Thoracic aorta (tissue), 2 donors: ENCODE measurements around the gene KIAA0232. TPM values are rescaled to one million over a fixed set of nuclear protein-coding genes. Genes with fewer than 3 reads are reported as not detected.

Experiments
- ATAC-seq: fragments of 150-250 bp; one replicate; pipeline ENCODE4 v1.8.0; 2017; ENCODE audit warnings: low read depth; ENCODE audit not compliant: insufficient number of reproducible peaks, low FRiP score
- DNase-seq: peaks from one replicate; pipeline ENCODE4 v3.0.0-alpha.2; 2020; ENCODE audit warnings: low spot score
- H3K27ac ChIP-seq, 2 donors: fragments of 200-600 bp; sonication (generic); 1 replicate in 1 of 2; 2 replicates in 1 of 2; pipeline ENCODE4 v1.5.1; 2016; ENCODE audit warnings: mild to moderate bottlenecking in 2 of 2, moderate library complexity in 2 of 2
- H3K27me3 ChIP-seq: fragments of 200-600 bp; sonication (generic); replicated peaks from 2 replicates; pipeline ENCODE4 v1.6.0; 2016; ENCODE audit warnings: mild to moderate bottlenecking; ENCODE audit not compliant: insufficient read depth
- H3K36me3 ChIP-seq: fragments of 200-600 bp; sonication (generic); one replicate; pipeline ENCODE4 v1.5.1; 2016
- H3K4me1 ChIP-seq, 2 donors: fragments of 200-600 bp; sonication (generic); 1 replicate in 1 of 2; 2 replicates in 1 of 2; pipeline versions ENCODE4 v1.5.1 to v1.6.0; 2016; ENCODE audit warnings: low read depth in 2 of 2, mild to moderate bottlenecking in 1 of 2; ENCODE audit not compliant: control insufficient read depth in 1 of 2
- H3K4me3 ChIP-seq: fragments of 200-600 bp; sonication (generic); 2 replicates; pipeline ENCODE4 v1.5.1; 2016; ENCODE audit warnings: mild to moderate bottlenecking
- H3K9me3 ChIP-seq: fragments of 200-600 bp; sonication (generic); 2 replicates; pipeline ENCODE4 v1.5.1; 2016
- total RNA-seq, 2 donors: library from RNA; depleted of rRNA; stranded (reverse); fragments of >200 nt; gene quantifications; one replicate each; pipeline versions ENCODE4 v1.1.0 to v1.2.3, GENCODE V29; 2016
- TF ChIP-seq, protein P1 (sequence below): fragments of 200-600 bp; sonication (generic); IDR thresholded peaks from one replicate; pipeline ENCODE4 v1.5.1; 2019; ENCODE audit warnings: antibody characterized with exemption

Gene KIAA0232
- total RNA-seq, 2 donors from 2014 or later, result 56.9 to 80.8 TPM

GRCh38 chr4:6799091-6799490, 16.6 kb downstream of the KIAA0232 start:
- Histone ChIP-seq H3K9me3 (no peaks in the 10 kb centered on the region), H3K36me3 (no peaks in the 10 kb centered on the region), H3K27ac (no peak overlapping the region), H3K4me1 (peaks cover 12 to 34% of the 10 kb centered on the region in 2 donors), H3K27me3 (no peaks in the 10 kb centered on the region), H3K4me3 (no peak overlapping the region)
- TF ChIP-seq, protein P1, sequence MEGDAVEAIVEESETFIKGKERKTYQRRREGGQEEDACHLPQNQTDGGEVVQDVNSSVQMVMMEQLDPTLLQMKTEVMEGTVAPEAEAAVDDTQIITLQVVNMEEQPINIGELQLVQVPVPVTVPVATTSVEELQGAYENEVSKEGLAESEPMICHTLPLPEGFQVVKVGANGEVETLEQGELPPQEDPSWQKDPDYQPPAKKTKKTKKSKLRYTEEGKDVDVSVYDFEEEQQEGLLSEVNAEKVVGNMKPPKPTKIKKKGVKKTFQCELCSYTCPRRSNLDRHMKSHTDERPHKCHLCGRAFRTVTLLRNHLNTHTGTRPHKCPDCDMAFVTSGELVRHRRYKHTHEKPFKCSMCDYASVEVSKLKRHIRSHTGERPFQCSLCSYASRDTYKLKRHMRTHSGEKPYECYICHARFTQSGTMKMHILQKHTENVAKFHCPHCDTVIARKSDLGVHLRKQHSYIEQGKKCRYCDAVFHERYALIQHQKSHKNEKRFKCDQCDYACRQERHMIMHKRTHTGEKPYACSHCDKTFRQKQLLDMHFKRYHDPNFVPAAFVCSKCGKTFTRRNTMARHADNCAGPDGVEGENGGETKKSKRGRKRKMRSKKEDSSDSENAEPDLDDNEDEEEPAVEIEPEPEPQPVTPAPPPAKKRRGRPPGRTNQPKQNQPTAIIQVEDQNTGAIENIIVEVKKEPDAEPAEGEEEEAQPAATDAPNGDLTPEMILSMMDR, result no peak
- ATAC-seq (no peak), DNase-seq (no peak)

DNA sequence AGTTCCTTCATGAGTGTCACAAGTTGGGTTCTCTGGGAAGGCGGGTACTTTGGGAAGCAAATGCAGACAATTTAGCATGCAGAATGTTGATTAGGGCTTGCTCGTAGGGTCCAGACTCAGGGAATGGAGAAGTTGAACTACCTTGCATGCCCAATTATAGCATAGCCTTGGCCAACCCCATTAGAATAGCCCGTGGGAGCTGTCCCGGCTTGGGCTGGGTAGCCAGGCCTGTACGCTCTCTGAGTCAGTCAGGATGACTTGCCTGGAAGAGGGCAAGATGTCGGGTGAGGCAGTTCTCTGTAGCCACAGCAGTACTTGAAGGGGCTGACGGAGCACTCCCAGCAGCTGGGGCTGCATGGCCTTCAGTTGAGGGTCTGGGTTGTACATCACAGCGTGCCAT, 19.5 kb downstream of the KIAA0232 start:
- DNase-seq (no peak), ATAC-seq (no peak)
- H3K4me3 ChIP-seq, result no peak overlapping the region
- no peaks in the 10 kb centered on the region for H3K27me3 ChIP-seq
- H3K4me1 ChIP-seq, result peaks cover 14 to 34% of the 10 kb centered on the region in 2 donors
- TF ChIP-seq, protein P1, result no peak
- no peak overlapping the region for H3K27ac ChIP-seq
- H3K9me3 ChIP-seq, result no peaks in the 10 kb centered on the region
- H3K36me3 ChIP-seq, result no peaks in the 10 kb centered on the region

- peaks cover 18 to 39% of the 10 kb centered on the region in 2 donors for H3K4me1 ChIP-seq
- DNase-seq, result no peak
Measured at GRCh38 chr4:6802626-6803025, 20.1 kb downstream of the KIAA0232 start.

DNA sequence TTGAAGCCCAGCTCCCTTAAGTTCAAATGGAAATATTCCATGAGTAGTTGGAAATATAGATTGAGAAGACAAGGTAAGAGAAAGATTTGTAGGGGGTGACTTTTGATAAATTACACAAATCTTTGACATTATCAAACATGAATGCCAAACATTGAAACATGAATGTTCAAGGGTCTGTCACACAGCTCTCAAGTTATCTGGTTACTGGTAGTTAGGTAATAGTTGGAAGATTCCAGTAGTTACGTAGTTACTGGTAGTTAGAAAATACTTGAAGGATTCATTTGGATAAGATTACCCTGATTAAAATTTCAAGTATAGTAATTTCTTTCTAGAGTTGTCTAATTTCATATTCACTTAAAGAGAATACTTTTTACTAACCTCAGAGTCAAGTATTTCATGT, 20.7 kb downstream of the KIAA0232 start:
- H3K4me3 ChIP-seq, result no peak overlapping the region
- no peak for ATAC-seq
- H3K27me3 ChIP-seq, result no peaks in the 10 kb centered on the region
- no peak for DNase-seq
- H3K27ac ChIP-seq, result no peak overlapping the region
- TF ChIP-seq, protein P1, result no peak
- no peaks in the 10 kb centered on the region for H3K36me3 ChIP-seq
- H3K4me1 ChIP-seq, result peaks cover 21 to 40% of the 10 kb centered on the region in 2 donors
- H3K9me3 ChIP-seq, result no peaks in the 10 kb centered on the region

More at GRCh38 chr4:6802626-6803025, 20.1 kb downstream of the KIAA0232 start:
- TF ChIP-seq, protein P1, result no peak
- Histone ChIP-seq H3K36me3 (no peaks in the 10 kb centered on the region), H3K27ac (no peak overlapping the region), H3K27me3 (no peaks in the 10 kb centered on the region), H3K9me3 (no peaks in the 10 kb centered on the region), H3K4me3 (no peak overlapping the region)
- no peak for ATAC-seq

DNA sequence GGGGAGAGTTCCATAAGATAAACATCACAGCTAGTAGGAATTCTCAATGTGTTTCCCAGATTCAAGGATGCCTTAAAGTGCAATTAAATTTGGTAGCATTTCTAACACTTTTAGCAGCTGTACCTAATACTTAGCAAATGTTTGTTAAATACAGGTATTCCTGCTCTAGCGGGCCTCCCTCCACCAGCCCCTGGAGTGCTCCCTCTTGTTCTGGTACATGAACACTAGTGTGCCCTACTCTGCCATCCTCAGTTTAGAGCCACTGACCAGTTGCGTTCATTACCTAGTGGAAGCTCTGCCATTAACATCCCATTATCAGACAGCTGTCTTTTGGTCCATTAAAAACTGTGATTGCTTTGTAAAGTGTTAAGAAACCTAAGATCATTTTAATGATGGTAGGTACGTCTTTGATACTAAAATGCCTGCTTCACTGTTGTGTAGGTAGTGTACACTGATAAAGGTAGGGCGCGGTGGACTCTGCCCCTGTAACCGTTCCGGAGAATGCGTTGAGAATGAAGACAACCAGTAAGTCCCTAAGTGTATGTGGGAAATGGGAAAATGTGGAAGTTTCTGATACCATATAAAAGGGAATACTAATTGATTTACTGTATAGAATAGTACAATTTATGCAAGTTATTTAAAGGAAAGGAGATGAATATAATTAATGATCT, 21.7 kb downstream of the KIAA0232 start:
- Histone ChIP-seq H3K27ac (no peak overlapping the region), H3K36me3 (no peaks in the 10 kb centered on the region), H3K27me3 (no peaks in the 10 kb centered on the region), H3K9me3 (no peaks in the 10 kb centered on the region), H3K4me3 (no peak overlapping the region), H3K4me1 (peaks cover 24 to 44% of the 10 kb centered on the region in 2 donors)
- TF ChIP-seq, protein P1, result no peak
- ATAC-seq, result no peak
- DNase-seq, result no peak
